Suprapubic skin (tissue), 4 donors: ENCODE data around the gene KCTD3. TPM values are rescaled to one million over a fixed set of nuclear protein-coding genes. Genes with fewer than 3 reads are reported as not detected.

Experiments
- DNase-seq, 2 donors: peaks; one replicate each; pipeline ENCODE4 v3.0.0-alpha.2; 2019; ENCODE audit warnings: low spot score in 2 of 2
- H3K27ac ChIP-seq: fragments of 200-600 bp; sonication (generic); one replicate; pipeline ENCODE4 v1.5.1; 2019
- H3K27me3 ChIP-seq: fragments of 200-600 bp; sonication (generic); one replicate; pipeline ENCODE4 v1.5.1; 2019
- H3K36me3 ChIP-seq: fragments of 200-600 bp; sonication (generic); one replicate; pipeline ENCODE4 v1.5.1; 2019
- H3K4me1 ChIP-seq: fragments of 200-600 bp; sonication (generic); one replicate; pipeline ENCODE4 v1.5.1; 2019
- H3K4me3 ChIP-seq: fragments of 200-600 bp; sonication (generic); one replicate; pipeline ENCODE4 v1.5.1; 2019; ENCODE audit warnings: mild to moderate bottlenecking
- H3K9me3 ChIP-seq: fragments of 200-600 bp; sonication (generic); one replicate; pipeline ENCODE4 v1.5.1; 2019
- CTCF ChIP-seq, 2 donors: fragments of 200-600 bp in 1 of 2; fragments of 450-650 bp in 1 of 2; sonication (generic) in 1 of 2; IDR thresholded peaks; one replicate each; pipeline ENCODE4 v1.5.1; 2016 to 2019; ENCODE audit warnings: antibody characterized with exemption in 2 of 2, mild to moderate bottlenecking in 1 of 2, moderate library complexity in 1 of 2
- EP300 ChIP-seq: sonication (generic); formaldehyde crosslinking; IDR thresholded peaks from one replicate; pipeline ENCODE4 v1.6.1; 2017; ENCODE audit warnings: antibody characterized with exemption
- POLR2A ChIP-seq, 2 donors: fragments of 450-650 bp; IDR thresholded peaks; one replicate each; pipeline ENCODE4 v1.6.1; 2017; ENCODE audit warnings: antibody characterized with exemption in 2 of 2, mild to moderate bottlenecking in 2 of 2, moderate library complexity in 2 of 2
- POLR2AphosphoS5 ChIP-seq, 3 donors: sonication (generic); formaldehyde crosslinking; IDR thresholded peaks; one replicate each; pipeline ENCODE4 v1.6.1; 2017; ENCODE audit warnings: antibody characterized with exemption in 3 of 3
- WGBS: methylation state at CpG from one replicate; pipeline ENCODE4 v1.1.5; 2018; 5-methylcytosine and 5-hydroxymethylcytosine counted together
- total RNA-seq, 4 donors: library from RNA; depleted of rRNA; stranded (reverse); fragments of >200 nt; gene quantifications; one replicate each; pipeline ENCODE4 v1.1.0, GENCODE V29; 2016

KCTD3 gene
- total RNA-seq, 4 donors from 2014 or later, result 25.6 to 50.2 (median 33.9) TPM

GRCh38 chr1:215600258-215600792 is 33.2 kb downstream of the KCTD3 start:
- Histone ChIP-seq H3K9me3 (no peaks in the 10 kb centered on the region), H3K27me3 (no peaks in the 10 kb centered on the region), H3K4me1 (no peaks in the 10 kb centered on the region), H3K27ac (no peak overlapping the region), H3K36me3 (peaks cover 13% of the 10 kb centered on the region), H3K4me3 (no peak overlapping the region)
- no peak for DNase-seq
- TF ChIP-seq CTCF (IDR thresholded peaks at IDR 0.05) (no peak), POLR2A (IDR thresholded peaks at IDR 0.05) (no peak), POLR2AphosphoS5 (IDR thresholded peaks at IDR 0.05) (no peak), EP300 (no peak)

GRCh38 chr1:215600867-215601266 is 33.8 kb downstream of the KCTD3 start:
- Histone ChIP-seq H3K27ac (no peak overlapping the region), H3K36me3 (peaks cover 13% of the 10 kb centered on the region)
- WGBS, result 97% methylated on average over 10 of the region's 10 CpGs

GRCh38 chr1:215601276-215601675 is 34.2 kb downstream of the KCTD3 start:
- Histone ChIP-seq H3K4me3 (no peak overlapping the region), H3K4me1 (no peaks in the 10 kb centered on the region), H3K9me3 (no peaks in the 10 kb centered on the region), H3K27me3 (no peaks in the 10 kb centered on the region), H3K36me3 (peaks cover 13% of the 10 kb centered on the region), H3K27ac (no peak overlapping the region)
- WGBS, result 80% methylated on average over 2 of the region's 2 CpGs
- TF ChIP-seq EP300 (no peak), CTCF (IDR thresholded peaks at IDR 0.05) (no peak), POLR2A (IDR thresholded peaks at IDR 0.05) (no peak), POLR2AphosphoS5 (IDR thresholded peaks at IDR 0.05) (no peak)
- DNase-seq, result no peak

More at GRCh38 chr1:215600867-215601266, 33.8 kb downstream of the KCTD3 start:
- TF ChIP-seq EP300 (no peak), POLR2AphosphoS5 (IDR thresholded peaks at IDR 0.05) (no peak), POLR2A (IDR thresholded peaks at IDR 0.05) (no peak), CTCF (IDR thresholded peaks at IDR 0.05) (no peak)
- no peak for DNase-seq
- H3K27me3 ChIP-seq, result no peaks in the 10 kb centered on the region
- no peaks in the 10 kb centered on the region for H3K9me3 ChIP-seq
- no peaks in the 10 kb centered on the region for H3K4me1 ChIP-seq
- no peak overlapping the region for H3K4me3 ChIP-seq

- TF ChIP-seq POLR2AphosphoS5 (IDR thresholded peaks at IDR 0.05) (no peak), CTCF (IDR thresholded peaks at IDR 0.05) (no peak), EP300 (no peak), POLR2A (IDR thresholded peaks at IDR 0.05) (no peak)
- Histone ChIP-seq H3K4me3 (no peak overlapping the region), H3K9me3 (no peaks in the 10 kb centered on the region), H3K27me3 (no peaks in the 10 kb centered on the region), H3K36me3 (peaks cover 13% of the 10 kb centered on the region), H3K4me1 (peaks cover 13% of the 10 kb centered on the region), H3K27ac (no peak overlapping the region)
- DNase-seq, result no peak
Observed at GRCh38 chr1:215603319-215603718, 36.2 kb downstream of the KCTD3 start.

DNA sequence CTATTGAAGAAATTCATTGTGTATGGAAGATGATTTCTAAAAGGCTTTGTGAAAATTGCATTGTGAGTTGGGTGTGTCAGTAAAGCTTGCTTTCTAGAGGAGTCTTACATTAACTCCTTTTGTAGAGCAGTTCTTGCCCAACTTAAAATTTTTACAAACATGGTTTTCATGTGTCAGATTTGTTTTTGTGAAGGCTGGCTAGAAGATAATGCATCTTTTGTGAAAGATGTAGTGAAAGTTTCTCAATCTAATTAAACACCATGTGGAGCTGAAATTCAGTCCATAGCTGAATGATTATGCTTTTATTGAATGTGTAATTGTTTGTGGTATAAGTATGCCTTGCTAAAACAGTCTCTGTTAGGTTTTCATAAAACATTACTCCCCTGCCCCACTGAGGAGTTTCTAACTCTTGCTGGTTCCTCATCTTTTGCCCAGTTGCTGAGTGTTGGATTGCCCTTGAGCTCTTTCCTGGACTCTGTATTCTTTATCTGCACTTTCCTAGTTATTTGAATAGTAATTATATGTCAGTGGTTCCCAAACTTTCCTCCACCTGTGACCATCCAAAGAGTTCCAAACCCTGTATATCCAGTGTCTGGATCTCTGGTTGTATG is 38.0 kb downstream of the KCTD3 start:
- DNase-seq, result no peak
- TF ChIP-seq EP300, result no peak
- TF ChIP-seq POLR2AphosphoS5 (IDR thresholded peaks at IDR 0.05), result no peak
- no peak for TF ChIP-seq POLR2A (IDR thresholded peaks at IDR 0.05)
- TF ChIP-seq CTCF (IDR thresholded peaks at IDR 0.05), result no peak
- peaks cover 28% of the 10 kb centered on the region for H3K36me3 ChIP-seq
- H3K9me3 ChIP-seq, result no peaks in the 10 kb centered on the region
- peaks cover 13% of the 10 kb centered on the region for H3K4me1 ChIP-seq
- H3K4me3 ChIP-seq, result no peak overlapping the region
- no peaks in the 10 kb centered on the region for H3K27me3 ChIP-seq
- no peak overlapping the region for H3K27ac ChIP-seq
